HepG2 (cell line): ENCODE data around the gene ZFAND2B. TPM values are rescaled to one million over a fixed set of nuclear protein-coding genes. Genes with fewer than 3 reads are reported as not detected.

Experiments
- KAT8 ChIP-seq: IDR thresholded peaks from 2 replicates; pipeline ENCODE4 v1.6.1; 2016; ENCODE audit warnings: missing genetic modification reagents, missing compliant biosample characterization
- MXD4 ChIP-seq: IDR thresholded peaks from 2 replicates; pipeline ENCODE4 v1.6.1; 2016; ENCODE audit warnings: mild to moderate bottlenecking, missing biosample characterization, missing genetic modification reagents
- NR2C2 ChIP-seq: sonication (generic); formaldehyde crosslinking; IDR thresholded peaks from 2 replicates; pipeline ENCODE4 v1.4.0; 2020; ENCODE audit warnings: missing genetic modification reagents, mild to moderate bottlenecking, moderate library complexity, borderline replicate concordance
- ZNF318 ChIP-seq: sonication (generic); formaldehyde crosslinking; IDR thresholded peaks from 2 replicates; pipeline ENCODE4 v1.4.0; 2020; ENCODE audit warnings: mild to moderate bottlenecking, missing genetic modification reagents
- polyA plus RNA-seq, 8 experiments: library from polyadenylated mRNA; depleted of rRNA in 3 of 8; stranded (reverse) in 7 of 8; unstranded in 1 of 8; fragments of >200 nt; fragmentation: Illumina TruSeq in 4 of 8; extraction: Trizol in 4 of 8; gene quantifications; 2 replicates each; pipeline versions ENCODE4 v1.2.1 to v1.2.3, GENCODE V29; 2011 to 2016; ENCODE audit warnings: low read depth in 4 of 8, missing spikeins in 1 of 8, mixed read lengths in 1 of 8; ENCODE audit not compliant: insufficient read depth in 1 of 8
- total RNA-seq, 5 experiments: library from RNA; depleted of rRNA; stranded (reverse); fragments of >200 nt; fragmentation: Illumina TruSeq; extraction: Trizol; gene quantifications; 2 replicates each; pipeline ENCODE4 v1.2.3, GENCODE V29; 2016; ENCODE audit warnings: low read depth in 1 of 5
- TF ChIP-seq, protein P1 (sequence below): IDR thresholded peaks from 2 replicates; pipeline ENCODE4 v1.6.1; 2018; ENCODE audit warnings: missing genetic modification reagents
- TF ChIP-seq, protein P2 (sequence below): sonication (generic); formaldehyde crosslinking; IDR thresholded peaks from 2 replicates; pipeline ENCODE4 v1.4.0; 2020; ENCODE audit warnings: mild to moderate bottlenecking, missing genetic modification reagents
- TF ChIP-seq, protein P3 (sequence below): sonication (generic); formaldehyde crosslinking; IDR thresholded peaks from 2 replicates; pipeline ENCODE4 v1.9.0; 2022; ENCODE audit warnings: low read depth, missing genetic modification reagents
- TF ChIP-seq, protein P4 (sequence below): sonication (generic); formaldehyde crosslinking; IDR thresholded peaks from 2 replicates; pipeline ENCODE4 v1.5.0; 2020; ENCODE audit warnings: missing genetic modification reagents
- TF ChIP-seq, protein P5 (sequence below): sonication (generic); formaldehyde crosslinking; IDR thresholded peaks from 2 replicates; pipeline ENCODE4 v1.4.0; 2020; ENCODE audit warnings: missing genetic modification reagents

The ZFAND2B gene
- total and polyA plus RNA-seq, 2 of the 13 experiments (the other 11 are each of a cell fraction or from before 2014, with no cell fraction given) = 53.3 to 115 TPM

- TF ChIP-seq, protein P1, sequence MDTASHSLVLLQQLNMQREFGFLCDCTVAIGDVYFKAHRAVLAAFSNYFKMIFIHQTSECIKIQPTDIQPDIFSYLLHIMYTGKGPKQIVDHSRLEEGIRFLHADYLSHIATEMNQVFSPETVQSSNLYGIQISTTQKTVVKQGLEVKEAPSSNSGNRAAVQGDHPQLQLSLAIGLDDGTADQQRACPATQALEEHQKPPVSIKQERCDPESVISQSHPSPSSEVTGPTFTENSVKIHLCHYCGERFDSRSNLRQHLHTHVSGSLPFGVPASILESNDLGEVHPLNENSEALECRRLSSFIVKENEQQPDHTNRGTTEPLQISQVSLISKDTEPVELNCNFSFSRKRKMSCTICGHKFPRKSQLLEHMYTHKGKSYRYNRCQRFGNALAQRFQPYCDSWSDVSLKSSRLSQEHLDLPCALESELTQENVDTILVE (CRISPR knock-in tag) = peak; percentile 75; the same call in 1 of the 2 replicates
- TF ChIP-seq ZNF318 (CRISPR knock-in tag) = no peak
- TF ChIP-seq, protein P2, sequence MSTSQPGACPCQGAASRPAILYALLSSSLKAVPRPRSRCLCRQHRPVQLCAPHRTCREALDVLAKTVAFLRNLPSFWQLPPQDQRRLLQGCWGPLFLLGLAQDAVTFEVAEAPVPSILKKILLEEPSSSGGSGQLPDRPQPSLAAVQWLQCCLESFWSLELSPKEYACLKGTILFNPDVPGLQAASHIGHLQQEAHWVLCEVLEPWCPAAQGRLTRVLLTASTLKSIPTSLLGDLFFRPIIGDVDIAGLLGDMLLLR (CRISPR knock-in tag) = 0 out of 2 replicates have a peak, but pooled peaks have one; percentile 6
- peak; percentile 78 for TF ChIP-seq KAT8 (CRISPR knock-in tag)
- TF ChIP-seq NR2C2 (CRISPR knock-in tag) = 0 out of 2 replicates have a peak, but pooled peaks have one; percentile 38
- TF ChIP-seq, protein P3, sequence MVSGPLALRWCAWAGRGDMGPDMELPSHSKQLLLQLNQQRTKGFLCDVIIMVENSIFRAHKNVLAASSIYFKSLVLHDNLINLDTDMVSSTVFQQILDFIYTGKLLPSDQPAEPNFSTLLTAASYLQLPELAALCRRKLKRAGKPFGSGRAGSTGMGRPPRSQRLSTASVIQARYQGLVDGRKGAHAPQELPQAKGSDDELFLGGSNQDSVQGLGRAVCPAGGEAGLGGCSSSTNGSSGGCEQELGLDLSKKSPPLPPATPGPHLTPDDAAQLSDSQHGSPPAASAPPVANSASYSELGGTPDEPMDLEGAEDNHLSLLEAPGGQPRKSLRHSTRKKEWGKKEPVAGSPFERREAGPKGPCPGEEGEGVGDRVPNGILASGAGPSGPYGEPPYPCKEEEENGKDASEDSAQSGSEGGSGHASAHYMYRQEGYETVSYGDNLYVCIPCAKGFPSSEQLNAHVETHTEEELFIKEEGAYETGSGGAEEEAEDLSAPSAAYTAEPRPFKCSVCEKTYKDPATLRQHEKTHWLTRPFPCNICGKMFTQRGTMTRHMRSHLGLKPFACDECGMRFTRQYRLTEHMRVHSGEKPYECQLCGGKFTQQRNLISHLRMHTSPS (CRISPR knock-in tag) = peak; percentile 91
- TF ChIP-seq, protein P4, sequence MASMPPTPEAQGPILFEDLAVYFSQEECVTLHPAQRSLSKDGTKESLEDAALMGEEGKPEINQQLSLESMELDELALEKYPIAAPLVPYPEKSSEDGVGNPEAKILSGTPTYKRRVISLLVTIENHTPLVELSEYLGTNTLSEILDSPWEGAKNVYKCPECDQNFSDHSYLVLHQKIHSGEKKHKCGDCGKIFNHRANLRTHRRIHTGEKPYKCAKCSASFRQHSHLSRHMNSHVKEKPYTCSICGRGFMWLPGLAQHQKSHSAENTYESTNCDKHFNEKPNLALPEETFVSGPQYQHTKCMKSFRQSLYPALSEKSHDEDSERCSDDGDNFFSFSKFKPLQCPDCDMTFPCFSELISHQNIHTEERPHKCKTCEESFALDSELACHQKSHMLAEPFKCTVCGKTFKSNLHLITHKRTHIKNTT (CRISPR knock-in tag) = no peak
- no peak; the same call in 1 of the 2 replicates for TF ChIP-seq MXD4
- TF ChIP-seq, protein P5, sequence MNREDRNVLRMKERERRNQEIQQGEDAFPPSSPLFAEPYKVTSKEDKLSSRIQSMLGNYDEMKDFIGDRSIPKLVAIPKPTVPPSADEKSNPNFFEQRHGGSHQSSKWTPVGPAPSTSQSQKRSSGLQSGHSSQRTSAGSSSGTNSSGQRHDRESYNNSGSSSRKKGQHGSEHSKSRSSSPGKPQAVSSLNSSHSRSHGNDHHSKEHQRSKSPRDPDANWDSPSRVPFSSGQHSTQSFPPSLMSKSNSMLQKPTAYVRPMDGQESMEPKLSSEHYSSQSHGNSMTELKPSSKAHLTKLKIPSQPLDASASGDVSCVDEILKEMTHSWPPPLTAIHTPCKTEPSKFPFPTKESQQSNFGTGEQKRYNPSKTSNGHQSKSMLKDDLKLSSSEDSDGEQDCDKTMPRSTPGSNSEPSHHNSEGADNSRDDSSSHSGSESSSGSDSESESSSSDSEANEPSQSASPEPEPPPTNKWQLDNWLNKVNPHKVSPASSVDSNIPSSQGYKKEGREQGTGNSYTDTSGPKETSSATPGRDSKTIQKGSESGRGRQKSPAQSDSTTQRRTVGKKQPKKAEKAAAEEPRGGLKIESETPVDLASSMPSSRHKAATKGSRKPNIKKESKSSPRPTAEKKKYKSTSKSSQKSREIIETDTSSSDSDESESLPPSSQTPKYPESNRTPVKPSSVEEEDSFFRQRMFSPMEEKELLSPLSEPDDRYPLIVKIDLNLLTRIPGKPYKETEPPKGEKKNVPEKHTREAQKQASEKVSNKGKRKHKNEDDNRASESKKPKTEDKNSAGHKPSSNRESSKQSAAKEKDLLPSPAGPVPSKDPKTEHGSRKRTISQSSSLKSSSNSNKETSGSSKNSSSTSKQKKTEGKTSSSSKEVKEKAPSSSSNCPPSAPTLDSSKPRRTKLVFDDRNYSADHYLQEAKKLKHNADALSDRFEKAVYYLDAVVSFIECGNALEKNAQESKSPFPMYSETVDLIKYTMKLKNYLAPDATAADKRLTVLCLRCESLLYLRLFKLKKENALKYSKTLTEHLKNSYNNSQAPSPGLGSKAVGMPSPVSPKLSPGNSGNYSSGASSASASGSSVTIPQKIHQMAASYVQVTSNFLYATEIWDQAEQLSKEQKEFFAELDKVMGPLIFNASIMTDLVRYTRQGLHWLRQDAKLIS (CRISPR knock-in tag) = peak; percentile 24; the same call in 1 of the 2 replicates
These were observed 1.5 kb downstream of the ZFAND2B start (continued) for GRCh38 chr2:219207884-219208740.
